NCI-H2196 treated with DMSO at 0.1 percent for 48 hours (cell line): ENCODE data around the gene PTBP2.
"Not testable (repeated sequence)": the region's sequence is repeated elsewhere in the genome, so short reads cannot be mapped to it uniquely, and the experiment has no call there.

Source experiments
- DNase-seq: peaks from one replicate; lab custom pipeline; 2025; ENCODE audit not compliant: unreplicated experiment; lab: John Stamatoyannopoulos, UW

PTBP2 gene

DNA sequence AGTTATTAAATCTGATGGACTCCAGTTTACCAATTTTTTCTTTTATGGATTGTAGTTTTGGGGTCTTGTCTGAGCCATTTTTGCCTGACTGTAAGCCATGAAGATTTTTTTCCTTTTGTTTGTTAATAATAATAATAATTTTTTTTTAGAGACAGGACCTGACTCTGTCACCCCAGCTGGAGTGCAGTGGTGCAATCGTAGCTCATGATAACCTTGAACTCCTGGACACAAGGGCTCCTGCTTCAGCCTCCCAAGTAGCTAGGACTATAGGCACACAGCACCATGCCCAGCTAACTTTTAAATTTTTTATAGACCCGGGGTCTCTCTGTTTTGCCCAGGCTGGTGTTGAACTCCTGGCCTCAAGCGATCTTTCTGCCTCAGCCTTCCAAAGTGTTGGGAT is 6.3 kb downstream of the PTBP2 start:
- DNase-seq = no peak

DNA sequence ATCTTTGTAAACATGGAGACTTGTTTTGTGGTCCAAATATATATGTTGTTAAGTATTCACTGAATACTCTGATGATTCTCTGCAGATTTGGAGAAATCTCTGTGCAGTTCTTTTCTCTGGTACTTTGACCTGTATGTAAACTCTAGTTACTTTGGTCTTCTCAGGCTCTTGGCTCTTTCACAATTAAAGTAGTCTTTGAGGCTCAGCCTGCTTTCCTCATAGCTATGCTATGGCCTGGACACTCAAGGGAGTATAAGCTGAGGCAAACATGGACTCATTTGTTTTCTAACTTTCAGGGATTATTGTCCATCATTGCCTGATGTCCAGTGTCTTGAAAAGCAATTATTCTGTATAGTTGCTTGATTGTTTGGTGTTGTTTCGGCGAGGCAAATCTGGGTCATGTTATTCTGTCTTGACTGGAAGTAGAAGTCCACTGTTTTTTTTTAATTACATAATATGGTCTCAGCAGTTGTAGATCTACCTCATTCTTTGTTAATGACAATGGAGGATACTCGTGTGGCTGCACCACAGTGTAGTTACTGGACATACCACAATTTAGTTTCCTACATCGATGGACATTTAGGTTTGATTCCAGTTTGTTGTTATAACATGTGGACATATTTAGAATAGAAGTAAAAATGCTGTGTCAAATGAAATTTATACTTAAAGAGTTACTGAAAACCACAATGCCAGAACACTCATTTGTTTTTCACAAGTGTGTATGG is 9.2 kb downstream of the PTBP2 start:
- no peak for DNase-seq

DNA sequence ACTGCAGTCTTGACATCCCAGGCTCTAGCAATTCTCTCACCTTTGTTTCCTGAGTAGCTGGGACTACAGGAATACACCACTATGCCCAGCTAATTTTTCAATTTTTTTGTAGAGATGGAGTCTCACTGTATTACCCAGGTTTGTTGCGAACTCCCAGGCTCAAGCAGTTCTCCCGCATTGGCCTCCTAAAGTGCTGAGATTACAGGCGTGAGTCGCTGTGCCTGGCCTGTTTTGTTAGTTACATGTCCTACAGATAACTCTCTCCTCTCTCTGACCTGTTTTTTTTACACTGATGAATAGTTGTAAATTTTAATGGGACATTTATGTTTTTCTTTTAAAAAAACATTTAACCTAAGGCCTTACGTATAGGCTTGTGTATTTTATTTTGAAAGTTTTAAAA is 19.8 kb downstream of the PTBP2 start:
- no peak for DNase-seq

DNA sequence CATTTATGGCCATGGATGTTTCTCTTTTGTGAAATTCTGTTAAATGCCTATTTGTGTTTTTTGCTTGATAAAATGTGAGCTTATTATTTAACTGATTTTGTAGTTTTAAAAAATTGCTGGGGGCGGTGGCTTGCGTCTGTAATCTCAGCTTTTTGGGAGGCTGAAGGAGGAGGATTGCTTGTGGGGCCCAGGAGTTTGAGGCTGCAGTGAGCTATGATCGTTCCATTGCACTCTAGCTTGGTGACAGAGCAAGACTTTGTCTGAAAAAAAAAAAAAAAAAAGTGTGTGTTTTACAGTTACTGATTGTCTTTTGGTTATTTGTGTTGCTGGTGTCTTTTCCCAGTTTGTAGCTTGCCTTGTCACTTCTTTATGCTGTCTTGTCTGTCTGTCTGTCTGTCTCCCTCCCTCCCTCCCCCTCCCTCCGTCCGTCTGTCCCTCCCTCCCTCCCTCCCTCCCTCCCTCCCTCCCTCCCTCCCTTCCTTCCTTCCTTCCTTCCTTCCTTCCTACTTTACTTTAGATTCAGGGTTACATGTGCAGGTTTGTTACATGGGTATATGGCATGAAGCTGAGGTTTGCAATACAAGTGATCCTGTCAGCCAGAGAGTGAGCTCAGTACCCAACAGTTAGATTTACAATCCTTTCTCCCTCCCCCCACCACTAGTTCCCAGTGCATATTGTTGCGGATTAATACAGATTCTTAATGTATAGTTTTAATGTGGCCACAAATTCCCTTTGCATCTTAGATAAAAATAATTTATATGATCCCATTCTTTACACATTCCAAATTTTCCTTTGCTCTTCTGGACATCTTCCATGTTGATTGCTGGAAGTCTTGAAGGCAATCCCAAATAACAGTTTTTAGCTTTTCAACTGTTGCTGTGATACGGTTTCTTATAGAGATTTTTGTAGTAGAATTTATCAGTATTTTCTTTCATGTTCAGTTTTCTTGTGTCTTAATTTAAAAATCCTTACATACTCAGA is 25.1 kb downstream of the PTBP2 start:
- DNase-seq = no peak

DNA sequence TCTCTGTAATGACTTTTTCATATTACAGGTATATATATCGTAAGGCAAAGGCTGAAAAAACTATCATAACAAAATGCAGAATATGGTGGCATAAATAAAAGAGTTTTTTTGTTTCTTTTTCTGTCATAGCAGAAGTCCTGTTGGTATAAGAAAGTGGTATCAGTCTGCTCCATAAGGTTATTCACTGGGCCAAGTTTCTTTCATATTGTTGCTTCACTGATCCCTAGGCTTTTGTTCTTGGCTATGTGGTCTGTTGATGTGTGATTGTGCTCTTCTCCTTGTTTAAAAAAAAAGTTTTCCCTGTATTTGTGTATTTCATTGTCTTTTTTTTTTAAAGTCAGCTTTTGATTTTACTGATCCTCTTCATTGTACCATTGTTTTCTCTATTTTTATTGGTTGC is 26.0 kb downstream of the PTBP2 start:
- no peak for DNase-seq

DNA sequence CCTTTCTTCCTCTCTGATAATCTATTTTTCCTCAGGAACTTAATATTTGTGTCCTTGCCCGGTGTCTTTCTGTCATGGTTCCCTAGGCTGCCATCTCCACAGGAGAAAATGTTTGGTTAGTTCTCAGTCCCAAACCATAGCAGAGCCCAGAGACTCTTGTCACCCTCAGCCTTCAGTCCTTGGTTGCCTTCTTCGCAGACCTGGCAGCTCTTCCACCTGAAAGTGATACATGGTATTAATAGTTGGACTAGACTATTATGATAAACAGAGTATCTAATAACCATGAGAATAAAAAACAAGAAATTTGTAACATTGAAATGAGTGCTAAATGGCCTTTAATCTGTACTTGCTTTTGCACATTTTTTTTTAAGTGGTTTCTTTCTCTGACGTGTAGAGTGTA is 26.5 kb downstream of the PTBP2 start:
- DNase-seq = no peak

DNA sequence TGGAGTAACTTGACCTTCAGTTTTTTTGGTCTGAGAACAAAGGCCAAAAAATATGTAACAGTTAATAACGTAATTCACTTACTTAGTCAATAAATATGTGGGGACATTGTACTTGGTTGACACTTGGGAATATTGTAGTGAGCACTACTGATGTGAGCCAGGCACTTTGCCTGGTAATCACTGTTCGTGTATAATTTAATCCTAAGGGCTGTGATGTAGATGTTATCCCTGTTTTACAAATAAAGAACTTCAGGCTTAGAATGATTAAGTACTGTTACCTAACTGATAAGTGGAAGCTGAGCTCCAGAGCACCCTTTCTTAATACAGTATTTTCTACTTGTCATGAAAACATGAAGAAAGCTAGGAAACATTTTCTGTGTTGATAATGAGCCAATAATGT is 28.0 kb downstream of the PTBP2 start:
- DNase-seq = no peak

DNA sequence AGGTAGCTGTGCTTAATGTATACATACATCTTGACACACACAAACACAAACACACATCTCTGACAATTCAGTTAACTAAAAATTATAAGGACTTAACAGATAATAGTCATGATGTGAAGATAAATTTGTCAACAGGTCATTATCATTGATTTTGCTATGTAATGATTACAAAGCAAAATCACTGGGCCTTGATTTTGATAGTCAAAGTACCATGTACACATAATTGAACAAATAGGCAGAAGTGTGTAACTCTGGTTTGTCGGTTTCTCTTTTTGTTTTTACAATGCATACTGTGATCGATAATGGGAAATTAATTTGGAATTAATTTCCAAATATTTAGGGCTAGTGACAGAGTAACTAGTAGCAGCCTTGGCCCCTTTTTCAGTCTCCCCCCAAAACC is 30.8 kb downstream of the PTBP2 start:
- DNase-seq = no peak

DNA sequence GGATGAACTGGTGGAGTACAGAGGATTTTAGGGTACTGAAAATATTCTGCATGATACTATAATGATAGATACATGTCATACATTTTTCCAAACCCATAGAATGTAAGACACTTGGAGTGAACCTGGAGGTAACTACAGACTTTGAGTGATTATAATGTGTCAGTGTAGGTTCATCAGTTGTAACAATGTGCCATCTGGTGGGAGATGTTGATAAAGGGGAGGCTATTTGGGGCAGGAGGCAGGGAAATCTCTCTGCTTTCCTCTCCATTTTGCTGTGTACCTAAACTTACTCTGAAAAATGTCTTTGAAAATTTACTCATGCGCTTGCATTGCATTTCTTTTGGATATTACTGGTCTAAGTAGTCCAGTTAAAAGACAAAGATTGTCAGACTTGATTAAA is 35.2 kb downstream of the PTBP2 start:
- DNase-seq = no peak

DNA sequence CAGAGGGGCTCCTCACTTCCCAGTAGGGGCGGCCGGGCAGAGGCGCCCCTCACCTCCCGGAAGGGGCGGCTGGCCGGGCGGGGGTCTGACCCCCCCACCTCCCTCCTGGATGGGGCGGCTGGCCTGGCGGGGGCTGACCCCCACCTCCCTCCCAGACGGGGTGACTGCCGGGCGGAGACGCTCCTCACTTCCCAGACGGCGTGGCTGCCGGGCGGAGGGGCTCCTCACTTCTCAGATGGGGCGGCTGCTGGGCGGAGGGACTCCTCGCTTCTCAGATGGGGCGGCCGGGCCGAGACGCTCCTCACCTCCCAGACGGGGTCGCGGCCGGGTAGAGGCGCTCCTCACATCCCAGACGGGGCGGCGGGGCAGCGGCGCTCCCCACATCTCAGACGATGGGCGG is 41.0 kb downstream of the PTBP2 start:
- not testable (repeated sequence) for DNase-seq

DNA sequence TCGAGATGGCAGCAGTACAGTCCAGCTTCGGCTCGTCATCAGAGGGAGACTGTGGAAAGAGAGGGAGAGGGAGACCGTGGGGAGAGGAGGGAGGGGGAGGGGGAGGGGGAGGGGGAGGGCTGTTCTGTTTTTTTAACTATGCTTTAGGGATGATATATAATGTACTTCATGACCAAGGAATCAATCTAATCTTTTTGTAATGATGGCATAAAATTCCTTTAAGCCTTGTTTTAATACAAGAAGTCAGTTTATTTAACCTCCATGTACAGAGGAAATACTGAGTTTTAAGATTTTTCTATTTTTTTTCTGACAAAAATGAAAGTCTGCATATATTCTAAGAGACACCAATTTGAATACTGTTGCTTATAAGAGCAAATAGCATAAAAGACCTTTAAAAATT is 41.9 kb downstream of the PTBP2 start:
- DNase-seq = no peak

DNA sequence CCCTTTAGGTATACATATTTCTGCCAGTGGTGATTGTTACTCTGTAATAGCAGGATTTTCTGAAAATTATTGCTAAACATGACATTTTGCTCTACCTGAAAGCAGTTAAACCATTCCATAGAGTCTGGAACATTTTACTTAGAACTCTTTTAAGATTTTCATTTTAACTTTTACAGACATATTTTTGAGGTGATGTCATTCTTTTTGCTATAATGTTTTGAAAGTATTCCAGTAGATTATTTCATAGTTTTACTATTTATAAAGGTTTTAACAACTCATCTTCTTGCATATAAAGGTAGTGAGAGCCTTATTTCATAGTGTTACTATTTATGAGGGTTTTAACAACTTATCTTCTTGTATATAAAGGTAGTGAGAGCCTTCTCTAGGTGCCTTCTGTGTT is 42.9 kb downstream of the PTBP2 start:
- DNase-seq = no peak

DNA sequence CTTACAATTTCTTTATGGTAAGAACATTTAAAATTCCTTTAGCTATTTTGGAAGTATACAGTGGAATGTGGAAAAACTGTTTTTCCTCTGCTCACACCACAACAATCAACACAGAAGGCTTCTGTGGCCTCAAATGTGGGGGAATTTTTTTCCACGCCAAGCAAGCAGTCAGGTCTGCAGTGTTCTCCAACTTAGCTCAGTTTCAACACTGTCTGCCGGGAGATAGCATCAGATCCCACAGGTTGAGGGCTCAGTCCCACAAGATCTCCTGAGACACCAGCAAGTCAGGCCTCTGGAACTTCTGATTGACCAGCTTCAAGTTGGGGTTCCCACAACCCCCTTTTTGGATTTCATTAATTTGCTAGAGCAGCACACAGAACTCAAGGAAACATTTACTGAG is 50.3 kb downstream of the PTBP2 start:
- DNase-seq = no peak

DNA sequence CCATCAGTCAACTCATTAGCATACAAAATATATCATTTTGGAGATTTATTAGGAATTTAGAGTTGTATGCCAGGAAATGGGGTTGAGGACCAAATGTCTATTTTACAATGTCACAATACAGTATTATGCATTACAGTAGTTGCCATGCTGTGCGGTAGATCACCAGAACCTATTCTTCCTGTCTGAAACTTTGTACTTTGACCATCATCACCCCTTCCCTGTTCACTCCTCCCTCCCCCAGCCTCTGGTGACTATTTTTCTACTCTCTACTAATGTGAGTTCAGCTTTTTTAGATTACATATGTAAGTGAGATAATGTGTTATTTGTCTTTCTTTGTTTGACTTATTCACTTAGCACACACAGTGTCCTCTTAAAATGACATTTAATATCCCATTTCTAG is 50.8 kb downstream of the PTBP2 start:
- DNase-seq = no peak

DNA sequence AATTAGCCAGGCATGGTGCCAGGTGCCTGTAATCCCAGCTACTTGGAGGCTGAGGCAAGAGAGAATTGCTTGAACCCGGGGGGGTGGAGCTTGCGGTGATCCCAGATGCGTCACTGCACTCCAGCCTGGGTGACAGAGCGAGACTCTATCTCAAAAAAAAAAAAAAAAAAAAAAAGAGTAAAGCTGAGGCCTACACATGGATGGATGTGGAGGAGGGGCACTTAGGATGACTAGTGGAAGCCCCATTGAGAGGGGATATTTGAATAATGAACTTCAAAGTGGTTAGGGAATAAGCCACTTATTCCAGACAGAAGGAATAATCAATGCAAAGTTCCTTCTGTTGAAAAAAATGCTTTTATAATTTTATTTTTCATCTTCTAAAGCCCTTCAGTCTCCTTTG is 51.4 kb downstream of the PTBP2 start:
- no peak for DNase-seq

DNA sequence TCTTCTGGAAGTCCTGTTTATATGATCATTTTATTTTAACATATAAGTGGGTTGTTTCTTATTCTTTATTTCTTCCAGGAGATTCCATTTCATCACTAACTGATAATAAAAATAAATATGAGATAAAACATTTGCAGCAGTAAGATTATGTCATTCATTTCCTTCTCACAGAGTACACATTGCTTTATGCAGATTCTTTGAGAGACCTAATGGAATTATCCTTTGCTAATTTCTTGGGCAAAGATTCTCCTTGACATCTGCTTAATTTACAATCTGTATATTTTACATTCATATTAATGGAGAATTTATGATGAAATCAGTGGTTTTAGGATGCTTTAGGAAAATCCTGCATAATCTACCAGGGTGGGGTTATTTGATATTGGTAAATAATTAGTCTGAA is 60.6 kb downstream of the PTBP2 start:
- DNase-seq = no peak

DNA sequence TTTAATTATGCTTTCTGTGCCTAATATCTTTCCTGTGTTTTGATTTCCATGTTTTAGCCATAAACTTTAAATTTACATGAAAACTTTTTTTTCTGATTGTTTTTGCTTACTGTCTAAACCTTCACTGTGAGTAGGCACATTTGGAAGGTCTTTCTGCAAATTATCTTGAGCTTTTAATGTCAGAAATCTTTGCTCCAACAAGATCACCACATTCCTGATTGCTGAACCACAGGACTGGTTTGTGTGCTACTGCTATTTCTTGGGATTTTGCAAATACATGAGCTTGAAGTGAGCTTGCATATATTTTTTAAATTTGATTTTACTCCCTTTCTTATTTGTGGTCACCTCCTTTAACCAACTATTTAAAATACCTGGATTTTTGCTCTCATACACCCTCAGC is 61.3 kb downstream of the PTBP2 start:
- no peak for DNase-seq

DNA sequence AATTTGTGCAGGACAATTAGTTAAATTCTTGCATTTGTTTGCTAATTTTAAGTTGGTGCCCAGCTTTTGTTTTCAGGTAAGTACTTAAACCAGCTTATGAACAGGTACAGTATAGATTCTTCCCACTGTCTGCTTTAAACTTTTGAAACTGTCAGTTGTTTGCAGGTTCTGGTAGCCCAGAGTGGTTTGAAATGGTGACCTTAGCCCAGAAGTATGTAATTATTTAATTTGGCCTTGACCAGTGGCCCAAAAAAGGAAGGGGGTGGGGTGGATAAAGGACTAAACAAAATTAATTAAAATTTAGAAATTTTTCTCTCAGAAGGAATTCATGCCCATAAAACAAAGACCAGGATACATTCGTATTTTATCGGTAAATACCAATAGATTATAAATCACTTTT is 69.0 kb downstream of the PTBP2 start:
- DNase-seq = no peak

DNA sequence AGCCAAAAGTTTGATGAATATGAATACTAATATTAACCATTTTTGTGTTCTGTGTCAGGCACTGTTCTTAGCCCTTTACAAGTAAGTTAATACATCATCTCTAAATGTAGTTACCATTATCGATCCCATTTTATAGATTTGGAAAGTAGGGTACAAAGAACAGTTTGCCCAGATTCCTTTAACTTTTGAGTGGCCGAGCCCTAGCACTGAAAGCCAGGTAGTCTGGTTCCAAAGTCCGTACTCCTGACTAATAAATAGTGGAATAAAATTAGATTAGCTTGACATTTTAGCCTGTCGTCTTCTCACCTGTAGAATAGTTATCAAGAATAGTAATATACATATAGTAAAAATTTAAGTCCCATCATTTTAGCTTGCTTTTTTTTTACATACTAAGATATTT is 70.6 kb downstream of the PTBP2 start:
- no peak for DNase-seq

DNA sequence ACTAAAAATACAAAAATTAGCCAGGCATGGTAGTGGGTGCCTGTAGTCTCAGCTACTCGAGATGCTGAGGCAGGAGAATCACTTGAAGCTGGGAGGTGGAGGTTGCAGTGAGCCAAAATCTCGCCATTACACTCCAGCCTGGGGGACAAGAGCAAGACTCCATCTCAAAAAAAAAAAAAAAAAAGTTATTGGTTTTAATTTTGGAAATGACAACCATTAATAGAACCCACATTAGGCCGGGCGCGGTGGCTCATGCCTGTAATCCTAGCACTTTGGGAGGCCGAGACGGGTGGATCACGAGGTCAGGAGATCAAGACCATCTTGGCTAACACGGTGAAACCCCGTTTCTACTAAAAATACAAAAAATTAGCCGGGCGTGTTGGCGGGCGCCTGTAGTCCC is 80.1 kb downstream of the PTBP2 start:
- not testable (repeated sequence) for DNase-seq

DNA sequence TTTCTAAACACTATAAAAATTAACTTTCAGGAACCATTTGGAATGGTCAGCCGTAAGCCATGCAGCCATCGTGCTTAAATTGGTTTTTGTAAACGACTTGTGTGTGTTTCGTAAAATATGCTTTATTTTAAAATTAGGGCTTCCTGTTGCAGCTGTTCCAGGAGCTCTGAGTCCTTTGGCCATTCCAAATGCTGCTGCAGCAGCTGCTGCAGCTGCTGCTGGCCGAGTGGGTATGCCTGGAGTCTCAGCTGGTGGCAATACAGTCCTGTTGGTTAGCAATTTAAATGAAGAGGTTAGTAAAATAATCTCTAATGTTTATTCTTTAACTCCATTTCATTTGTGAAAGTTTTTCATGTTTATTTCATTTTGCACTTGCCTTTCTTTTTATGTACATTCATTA is 83.1 kb downstream of the PTBP2 start:
- DNase-seq = no peak

DNA sequence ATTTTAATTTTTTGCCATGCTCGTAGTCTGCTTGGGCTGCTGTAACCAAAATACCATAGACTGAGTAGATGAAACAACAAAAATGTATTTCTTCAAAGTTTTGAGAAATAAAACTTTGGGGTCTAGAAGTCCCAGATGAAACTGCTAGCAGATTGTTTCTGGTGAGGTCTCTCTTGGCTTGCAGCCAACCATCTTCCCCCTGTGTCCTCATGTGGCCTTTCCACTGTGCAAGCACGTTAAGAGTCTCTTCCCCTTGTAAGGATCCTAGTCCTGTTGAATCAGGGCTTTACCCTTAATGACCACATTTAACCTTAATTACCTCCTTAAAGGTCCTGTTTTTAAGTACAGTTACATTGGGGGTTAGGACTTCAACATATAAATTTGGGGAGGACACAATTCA is 86.6 kb downstream of the PTBP2 start:
- no peak for DNase-seq
